Naive B cell (primary cell): Measurements from ENCODE around the gene SLC52A3. TPM values are rescaled to one million over a fixed set of nuclear protein-coding genes. Genes with fewer than 3 reads are reported as not detected.

ENCODE experiments used
- ATAC-seq, 2 donors: fragments of 150-1000 bp; cut with Tn5 transposase; 2 replicates each; pipeline ENCODE4 v1.10.0; 2021; ENCODE audit warnings: low read depth in 2 of 2, mild to moderate bottlenecking in 2 of 2, moderate library complexity in 2 of 2
- DNase-seq: peaks from one replicate; pipeline ENCODE4 v3.0.0; 2022
- H3K27ac Mint-ChIP-seq, 6 donors: one replicate each; pipeline ENCODE4 v1.8.0; 2020 to 2022; ENCODE audit warnings: mild to moderate bottlenecking in 6 of 6, mixed read lengths in 6 of 6, moderate library complexity in 5 of 6, inconsistent platforms in 2 of 6
- H3K27me3 Mint-ChIP-seq, 3 donors: one replicate each; pipeline ENCODE4 v1.8.0; 2021 to 2022; ENCODE audit warnings: mixed read lengths in 3 of 3, mild to moderate bottlenecking in 1 of 3
- H3K36me3 Mint-ChIP-seq, 2 donors: one replicate each; pipeline ENCODE4 v1.8.0; 2020 to 2022; ENCODE audit warnings: mixed read lengths in 2 of 2, inconsistent platforms in 1 of 2, mild to moderate bottlenecking in 1 of 2
- H3K4me1 Mint-ChIP-seq, 3 donors: one replicate each; pipeline ENCODE4 v1.8.0; 2020 to 2022; ENCODE audit warnings: mixed read lengths in 3 of 3, inconsistent platforms in 1 of 3, mild to moderate bottlenecking in 1 of 3, moderate library complexity in 1 of 3
- H3K4me3 Mint-ChIP-seq, 8 donors: one replicate each; pipeline ENCODE4 v1.8.0; 2020 to 2022; ENCODE audit warnings: mild to moderate bottlenecking in 8 of 8, mixed read lengths in 8 of 8, moderate library complexity in 8 of 8, inconsistent platforms in 2 of 8
- H3K9me3 Mint-ChIP-seq, 7 donors: one replicate each; pipeline ENCODE4 v1.8.0; 2020 to 2022; ENCODE audit warnings: mixed read lengths in 7 of 7, mild to moderate bottlenecking in 5 of 7, inconsistent platforms in 2 of 7, moderate library complexity in 1 of 7
- polyA plus RNA-seq, 6 donors: library from polyadenylated mRNA; unstranded; fragments of 300-500 nt; fragmentation: Illumina TruSeq; gene quantifications; one replicate each; pipeline ENCODE4 v1.2.3, GENCODE V29; 2021; ENCODE audit warnings: low read depth in 6 of 6

The SLC52A3 gene
- polyA plus RNA-seq, 6 donors from 2014 or later, result not detected

- H3K4me3 Mint-ChIP-seq, result no peak overlapping the region
- ATAC-seq (no peak), DNase-seq (no peak)
- no peaks in the 10 kb centered on the region for H3K4me1 Mint-ChIP-seq
- H3K27me3 Mint-ChIP-seq, result peaks cover 33 to 51% (median 49%) of the 10 kb centered on the region in 3 donors
- no peak overlapping the region for H3K27ac Mint-ChIP-seq
- H3K36me3 Mint-ChIP-seq, result no peaks in the 10 kb centered on the region
- H3K9me3 Mint-ChIP-seq, result peaks cover 0 to 5% (median 0%) of the 10 kb centered on the region in 7 donors
These were observed 49.2 kb downstream of the SLC52A3 start for GRCh38 chr20:719068-719467.

GRCh38 chr20:717832-718231, 50.5 kb downstream of the SLC52A3 start:
- Mint-ChIP-seq H3K27ac (no peak overlapping the region), H3K4me1 (no peaks in the 10 kb centered on the region)

GRCh38 chr20:717271-717670, 51.0 kb downstream of the SLC52A3 start:
- H3K27ac Mint-ChIP-seq, result no peak overlapping the region
- H3K4me1 Mint-ChIP-seq, result no peaks in the 10 kb centered on the region
- DNase-seq (no peak), ATAC-seq (no peak)
- H3K9me3 Mint-ChIP-seq, result peaks cover 0 to 12% (median 5%) of the 10 kb centered on the region in 7 donors
- peaks cover under 1 to 8% of the 10 kb centered on the region in 2 donors for H3K36me3 Mint-ChIP-seq
- H3K27me3 Mint-ChIP-seq, result peaks cover 25 to 38% (median 37%) of the 10 kb centered on the region in 3 donors
- H3K4me3 Mint-ChIP-seq, result no peak overlapping the region

More at GRCh38 chr20:717832-718231, 50.5 kb downstream of the SLC52A3 start:
- Mint-ChIP-seq H3K27me3 (peaks cover 25 to 39% (median 37%) of the 10 kb centered on the region in 3 donors), H3K9me3 (peaks cover 0 to 12% (median 4%) of the 10 kb centered on the region in 7 donors), H3K36me3 (peaks cover 0 to 8% of the 10 kb centered on the region in 2 donors), H3K4me3 (no peak overlapping the region)
- no peak for DNase-seq
- ATAC-seq, result no peak

GRCh38 chr20:714453-714852, 53.8 kb downstream of the SLC52A3 start:
- Mint-ChIP-seq H3K4me1 (peaks cover 0 to under 1% (median 0%) of the 10 kb centered on the region in 3 donors), H3K27ac (no peak overlapping the region), H3K9me3 (peaks cover 0 to 18% (median 6%) of the 10 kb centered on the region in 7 donors), H3K4me3 (no peak overlapping the region), H3K36me3 (peaks cover 6 to 11% of the 10 kb centered on the region in 2 donors), H3K27me3 (peaks cover 32 to 37% (median 36%) of the 10 kb centered on the region in 3 donors)
- no peak for DNase-seq
- ATAC-seq, result no peak

- Mint-ChIP-seq H3K4me3 (no peak overlapping the region), H3K36me3 (peaks cover 15 to 19% of the 10 kb centered on the region in 2 donors), H3K9me3 (peaks cover 7 to 29% (median 18%) of the 10 kb centered on the region in 7 donors), H3K27ac (no peak overlapping the region), H3K27me3 (peaks cover 30 to 35% (median 30%) of the 10 kb centered on the region in 3 donors), H3K4me1 (peaks cover 0 to 3% (median 0%) of the 10 kb centered on the region in 3 donors)
- DNase-seq (no peak), ATAC-seq (no peak)
These were observed 56.7 kb downstream of the SLC52A3 start for GRCh38 chr20:711576-711975.

GRCh38 chr20:710780-711450, 57.4 kb downstream of the SLC52A3 start:
- ATAC-seq (no peak), DNase-seq (no peak)
- H3K27ac Mint-ChIP-seq, result peak overlapping the region in 1 of 6 donors; percentile 53
- H3K4me1 Mint-ChIP-seq, result peaks cover 0 to 3% (median 0%) of the 10 kb centered on the region in 3 donors
- peak overlapping the region in 1 of 8 donors; percentile 44 for H3K4me3 Mint-ChIP-seq
- H3K36me3 Mint-ChIP-seq, result peaks cover 15 to 19% of the 10 kb centered on the region in 2 donors
- peaks cover 7 to 29% (median 18%) of the 10 kb centered on the region in 7 donors for H3K9me3 Mint-ChIP-seq
- peaks cover 32 to 40% (median 36%) of the 10 kb centered on the region in 3 donors for H3K27me3 Mint-ChIP-seq

Other genes with a start within 250 kb of the SLC52A3 start
- gene CSNK2A1, start 224.7 kb downstream of the SLC52A3 start, polyA plus RNA-seq, result 10 to 100 TPM; 47.4 to 78.4 (median 63.2) TPM
- not detected for gene TCF15, start 158.2 kb downstream of the SLC52A3 start, polyA plus RNA-seq
- gene SRXN1, start 115.3 kb downstream of the SLC52A3 start, polyA plus RNA-seq, result under 1 TPM in 5 of 6 donors, not detected in 1; 0.14 to 0.82 (median 0.68) TPM
- not detected for gene SCRT2, start 92.7 kb downstream of the SLC52A3 start, polyA plus RNA-seq
- gene FAM110A, start 65.2 kb upstream of the SLC52A3 start, polyA plus RNA-seq, result 10 to 100 TPM in 4 of 6 donors, 1 to 10 TPM in 2; 8.9 to 18.9 (median 12.4) TPM
- not detected for gene ANGPT4, start 147.8 kb upstream of the SLC52A3 start, polyA plus RNA-seq
- gene RSPO4, start 233.8 kb upstream of the SLC52A3 start, polyA plus RNA-seq, result not detected